Measurements from ENCODE around the gene ICAM5.

ICAM5 gene

DNA sequence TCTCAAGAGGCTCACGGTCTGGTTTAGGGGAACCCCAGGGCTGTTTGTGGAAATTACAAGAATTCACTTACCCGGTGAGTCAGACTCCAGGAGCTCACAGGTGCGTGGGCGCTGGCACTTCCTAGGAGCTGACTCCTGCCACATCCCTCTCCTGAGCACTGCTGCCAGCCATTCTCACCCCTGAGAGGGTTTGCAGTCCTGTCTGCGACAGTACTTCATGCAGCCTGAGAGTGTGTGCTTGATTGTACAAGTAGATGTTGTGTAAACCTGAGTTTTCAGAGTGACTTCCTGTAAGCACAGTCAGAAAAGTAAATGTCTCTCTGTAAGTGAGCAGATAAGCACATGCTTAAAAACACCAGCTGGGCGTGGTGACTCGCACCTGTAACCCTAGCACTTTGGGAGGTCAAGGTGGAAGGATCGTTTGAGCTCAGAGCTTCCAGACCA, 29.6 kb upstream of the ICAM5 start:
- H3K4me3 ChIP-seq (ENCODE audit: low read depth, low read length): no peak overlapping the region
- TF ChIP-seq, protein P1, sequence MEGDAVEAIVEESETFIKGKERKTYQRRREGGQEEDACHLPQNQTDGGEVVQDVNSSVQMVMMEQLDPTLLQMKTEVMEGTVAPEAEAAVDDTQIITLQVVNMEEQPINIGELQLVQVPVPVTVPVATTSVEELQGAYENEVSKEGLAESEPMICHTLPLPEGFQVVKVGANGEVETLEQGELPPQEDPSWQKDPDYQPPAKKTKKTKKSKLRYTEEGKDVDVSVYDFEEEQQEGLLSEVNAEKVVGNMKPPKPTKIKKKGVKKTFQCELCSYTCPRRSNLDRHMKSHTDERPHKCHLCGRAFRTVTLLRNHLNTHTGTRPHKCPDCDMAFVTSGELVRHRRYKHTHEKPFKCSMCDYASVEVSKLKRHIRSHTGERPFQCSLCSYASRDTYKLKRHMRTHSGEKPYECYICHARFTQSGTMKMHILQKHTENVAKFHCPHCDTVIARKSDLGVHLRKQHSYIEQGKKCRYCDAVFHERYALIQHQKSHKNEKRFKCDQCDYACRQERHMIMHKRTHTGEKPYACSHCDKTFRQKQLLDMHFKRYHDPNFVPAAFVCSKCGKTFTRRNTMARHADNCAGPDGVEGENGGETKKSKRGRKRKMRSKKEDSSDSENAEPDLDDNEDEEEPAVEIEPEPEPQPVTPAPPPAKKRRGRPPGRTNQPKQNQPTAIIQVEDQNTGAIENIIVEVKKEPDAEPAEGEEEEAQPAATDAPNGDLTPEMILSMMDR (IDR thresholded peaks at IDR 0.05; ENCODE audit: borderline replicate concordance, insufficient read depth, low read depth, low read length): no peak

DNA sequence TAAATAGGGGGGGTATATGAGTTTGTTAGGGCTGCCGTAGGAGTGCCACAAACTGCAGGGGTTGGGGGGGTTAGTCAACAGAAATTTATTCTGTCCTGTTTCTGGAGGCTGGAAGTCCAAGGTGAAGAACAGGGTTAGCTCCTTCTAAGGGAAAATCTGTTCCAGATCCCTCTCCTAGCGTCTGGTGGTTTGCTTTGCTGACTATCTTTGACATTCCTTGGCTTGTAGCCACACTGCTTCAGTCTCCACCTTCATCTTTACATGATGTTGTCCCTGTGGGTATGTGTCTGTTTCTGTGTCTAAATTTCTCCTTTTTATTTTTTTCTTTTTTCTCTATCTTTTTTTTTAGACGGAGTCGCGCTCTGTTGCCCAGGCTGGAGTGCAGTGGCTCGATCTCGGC, 27.0 kb upstream of the ICAM5 start:
- TF ChIP-seq, protein P1 (IDR thresholded peaks at IDR 0.05; ENCODE audit: borderline replicate concordance, insufficient read depth, low read depth, low read length): no peak

DNA sequence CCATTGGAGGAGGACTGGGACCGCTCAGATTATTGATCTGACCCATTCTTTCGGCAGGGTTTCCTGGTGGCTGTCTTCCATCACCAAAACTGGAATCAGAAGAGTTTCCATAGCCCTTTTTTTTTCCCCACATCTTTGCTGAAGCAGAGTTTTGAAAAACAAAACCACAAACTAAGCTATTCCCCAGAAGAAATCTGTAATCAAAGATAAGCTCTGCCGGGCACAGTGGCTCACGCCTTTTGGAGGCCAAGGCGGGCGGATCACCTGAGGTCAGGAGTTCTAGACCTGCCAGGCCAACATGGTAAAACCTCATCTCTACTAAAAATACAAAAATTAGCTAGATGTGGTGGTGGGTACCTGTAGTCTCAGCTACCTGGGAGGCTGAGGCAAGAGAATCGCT, 23.0 kb upstream of the ICAM5 start:
- TF ChIP-seq, protein P1 (IDR thresholded peaks at IDR 0.05; ENCODE audit: borderline replicate concordance, insufficient read depth, low read depth, low read length): no peak
- no peak overlapping the region for H3K4me3 ChIP-seq (ENCODE audit: low read depth, low read length)

More for the DNA sequence above, 27.0 kb upstream of the ICAM5 start:
- no peak overlapping the region for H3K4me3 ChIP-seq (ENCODE audit: low read depth, low read length)

DNA sequence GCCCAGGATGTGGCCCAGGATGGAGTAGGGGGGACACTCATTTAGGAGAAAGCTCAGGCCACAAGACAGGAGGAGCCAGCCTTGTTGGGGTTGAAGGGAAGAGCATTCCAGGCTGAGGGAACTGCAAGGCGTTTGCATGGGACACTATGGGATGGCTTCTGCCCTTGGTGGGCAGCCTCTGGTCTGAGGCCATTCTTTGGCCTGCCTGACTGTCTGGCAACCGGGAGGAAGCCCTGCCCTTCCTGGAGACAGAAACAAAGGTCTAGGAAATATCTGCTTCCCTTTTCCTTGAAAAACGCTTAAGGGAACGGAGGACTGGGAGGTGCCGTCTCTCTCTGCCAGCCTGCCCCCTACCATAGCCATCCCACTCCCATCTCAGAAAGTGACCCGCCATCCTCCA, 21.7 kb upstream of the ICAM5 start:
- TF ChIP-seq, protein P1 (IDR thresholded peaks at IDR 0.05; ENCODE audit: borderline replicate concordance, insufficient read depth, low read depth, low read length): no peak

DNA sequence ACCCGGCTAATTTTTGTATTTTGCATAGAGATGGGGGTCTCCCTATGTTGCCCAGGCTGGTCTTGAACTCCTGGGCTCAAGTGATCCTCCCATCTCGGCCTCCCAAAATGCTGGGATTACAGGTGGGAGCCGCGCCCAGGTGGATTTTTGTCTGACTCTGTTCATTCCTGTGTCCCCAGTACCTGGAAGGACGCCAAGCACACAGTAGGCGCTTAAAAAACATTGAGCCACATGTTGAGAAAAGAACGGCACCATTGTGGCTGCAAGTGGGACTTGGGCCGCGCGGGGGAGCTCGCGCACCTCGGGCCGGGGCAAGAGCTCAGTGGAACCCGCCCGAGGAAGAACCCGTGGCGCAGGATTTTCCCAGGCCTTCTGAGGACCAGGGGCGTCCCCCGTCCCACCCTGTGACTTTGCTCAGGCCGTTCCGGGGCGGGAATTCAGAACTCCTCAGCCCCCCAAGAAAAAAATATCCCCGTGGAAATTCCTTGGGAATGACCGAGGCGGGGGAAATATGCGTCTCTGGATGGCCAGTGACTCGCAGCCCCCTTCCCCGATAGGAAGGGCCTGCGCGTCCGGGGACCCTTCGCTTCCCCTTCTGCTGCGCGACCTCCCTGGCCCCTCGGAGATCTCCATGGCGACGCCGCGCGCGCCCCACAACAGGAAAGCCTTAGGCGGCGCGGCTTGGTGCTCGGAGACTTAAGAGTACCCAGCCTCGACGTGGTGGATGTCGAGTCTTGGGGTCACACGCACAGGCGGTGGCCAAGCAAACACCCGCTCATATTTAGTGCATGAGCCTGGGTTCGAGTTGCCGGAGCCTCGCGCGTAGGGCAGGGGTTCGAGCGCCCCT, 20.2 kb upstream of the ICAM5 start:
- H3K4me3 ChIP-seq (ENCODE audit: low read depth, low read length): peak overlapping the region; percentile 81
- TF ChIP-seq, protein P1 (IDR thresholded peaks at IDR 0.05; ENCODE audit: borderline replicate concordance, insufficient read depth, low read depth, low read length): peak; percentile 94

More for the DNA sequence above, 21.7 kb upstream of the ICAM5 start:
- H3K4me3 ChIP-seq (ENCODE audit: low read depth, low read length): no peak overlapping the region

DNA sequence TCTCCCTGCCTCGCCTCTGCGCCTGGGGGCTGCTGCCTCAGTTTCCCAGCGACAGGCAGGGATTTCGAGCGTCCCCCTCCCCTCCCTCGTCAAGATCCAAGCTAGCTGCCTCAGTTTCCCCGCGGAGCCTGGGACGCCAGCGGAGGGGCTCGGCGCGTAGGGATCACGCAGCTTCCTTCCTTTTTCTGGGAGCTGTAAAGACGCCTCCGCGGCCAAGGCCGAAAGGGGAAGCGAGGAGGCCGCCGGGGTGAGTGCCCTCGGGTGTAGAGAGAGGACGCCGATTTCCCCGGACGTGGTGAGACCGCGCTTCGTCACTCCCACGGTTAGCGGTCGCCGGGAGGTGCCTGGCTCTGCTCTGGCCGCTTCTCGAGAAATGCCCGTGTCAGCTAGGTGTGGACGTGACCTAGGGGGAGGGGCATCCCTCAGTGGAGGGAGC, 19.6 kb upstream of the ICAM5 start:
- peak overlapping the region; percentile 81 for H3K4me3 ChIP-seq (ENCODE audit: low read depth, low read length)
- TF ChIP-seq, protein P1 (IDR thresholded peaks at IDR 0.05; ENCODE audit: borderline replicate concordance, insufficient read depth, low read depth, low read length): no peak

Measured in GM12875 (cell line).